ENCODE results near the gene RSL24D1. TPM values are rescaled to one million over a fixed set of nuclear protein-coding genes. Genes with fewer than 3 reads are reported as not detected.

RSL24D1 gene
- total and polyA plus RNA-seq, 9 of the 15 experiments (the other 6 are each of a cell fraction or from before 2014, with no cell fraction given), result 133 to 324 (median 223) TPM

GRCh38 chr15:55196458-55197361 is at the start of gene RSL24D1 (continued):
- peak in 1 of 2 experiments; percentile 60 for TF ChIP-seq AFF1 (IDR thresholded peaks at IDR 0.05; ENCODE audit: low read depth in 1 of 2, partially characterized antibody in 2 of 2)
- TF ChIP-seq HDAC1 (IDR thresholded peaks at IDR 0.05), result peak in 1 of 2 experiments; percentile 83; a peak in 2 of 4 replicates
- peak; percentile 48; the same call in 1 of the 2 replicates for TF ChIP-seq EP300 (IDR thresholded peaks at IDR 0.05; ENCODE audit: low read length)
- TF ChIP-seq, protein P1, sequence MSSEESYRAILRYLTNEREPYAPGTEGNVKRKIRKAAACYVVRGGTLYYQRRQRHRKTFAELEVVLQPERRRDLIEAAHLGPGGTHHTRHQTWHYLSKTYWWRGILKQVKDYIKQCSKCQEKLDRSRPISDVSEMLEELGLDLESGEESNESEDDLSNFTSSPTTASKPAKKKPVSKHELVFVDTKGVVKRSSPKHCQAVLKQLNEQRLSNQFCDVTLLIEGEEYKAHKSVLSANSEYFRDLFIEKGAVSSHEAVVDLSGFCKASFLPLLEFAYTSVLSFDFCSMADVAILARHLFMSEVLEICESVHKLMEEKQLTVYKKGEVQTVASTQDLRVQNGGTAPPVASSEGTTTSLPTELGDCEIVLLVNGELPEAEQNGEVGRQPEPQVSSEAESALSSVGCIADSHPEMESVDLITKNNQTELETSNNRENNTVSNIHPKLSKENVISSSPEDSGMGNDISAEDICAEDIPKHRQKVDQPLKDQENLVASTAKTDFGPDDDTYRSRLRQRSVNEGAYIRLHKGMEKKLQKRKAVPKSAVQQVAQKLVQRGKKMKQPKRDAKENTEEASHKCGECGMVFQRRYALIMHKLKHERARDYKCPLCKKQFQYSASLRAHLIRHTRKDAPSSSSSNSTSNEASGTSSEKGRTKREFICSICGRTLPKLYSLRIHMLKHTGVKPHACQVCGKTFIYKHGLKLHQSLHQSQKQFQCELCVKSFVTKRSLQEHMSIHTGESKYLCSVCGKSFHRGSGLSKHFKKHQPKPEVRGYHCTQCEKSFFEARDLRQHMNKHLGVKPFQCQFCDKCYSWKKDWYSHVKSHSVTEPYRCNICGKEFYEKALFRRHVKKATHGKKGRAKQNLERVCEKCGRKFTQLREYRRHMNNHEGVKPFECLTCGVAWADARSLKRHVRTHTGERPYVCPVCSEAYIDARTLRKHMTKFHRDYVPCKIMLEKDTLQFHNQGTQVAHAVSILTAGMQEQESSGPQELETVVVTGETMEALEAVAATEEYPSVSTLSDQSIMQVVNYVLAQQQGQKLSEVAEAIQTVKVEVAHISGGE (CRISPR knock-in tag; IDR thresholded peaks at IDR 0.05), result peak; percentile 61 to 96 (median 84); a peak in 5 of 6 replicates
- no peak for TF ChIP-seq HINFP (tag; conservative IDR thresholded peaks at IDR 0.05; ENCODE audit: low read depth)
- TF ChIP-seq TFAP4 (CRISPR knock-in tag; IDR thresholded peaks at IDR 0.05; ENCODE audit: borderline replicate concordance), result peak; percentile 87
- TF ChIP-seq GABPA (tag; conservative IDR thresholded peaks at IDR 0.05; ENCODE audit: low read depth), result peak; percentile 99
- peak; percentile 67 for TF ChIP-seq MBD2 (IDR thresholded peaks at IDR 0.05; ENCODE audit: borderline replicate concordance, low read depth)
- peak; percentile 89 for TF ChIP-seq JUND (IDR thresholded peaks at IDR 0.05; ENCODE audit: borderline replicate concordance, low read depth, low read length)
- peak; percentile 85; the same call in 2 of the 3 replicates for TF ChIP-seq JUND (tag; IDR thresholded peaks at IDR 0.05; ENCODE audit: borderline replicate concordance, low read depth, low read length)
- peak; percentile 74 for TF ChIP-seq PHF20 (IDR thresholded peaks at IDR 0.05; ENCODE audit: partially characterized antibody)
- no peak for TF ChIP-seq ATF1 (CRISPR knock-in tag; IDR thresholded peaks at IDR 0.05)
- TF ChIP-seq ATF1 (tag; IDR thresholded peaks at IDR 0.05), result peak; percentile 93
- no peak for TF ChIP-seq ZNF3 (CRISPR knock-in tag; IDR thresholded peaks at IDR 0.05)
- 0 out of 2 replicates have a peak, but pooled peaks have one; percentile 36 for TF ChIP-seq KLF1 (tag; IDR thresholded peaks at IDR 0.05)

Measured in K562 (cell line).